Measurements from ENCODE around the gene RNF115. TPM values are rescaled to one million over a fixed set of nuclear protein-coding genes. Genes with fewer than 3 reads are reported as not detected.
"Not testable (repeated sequence)": the region's sequence is repeated elsewhere in the genome, so short reads cannot be mapped to it uniquely, and the experiment has no call there.

Gene RNF115
- total RNA-seq, 6 donors from 2014 or later, result 10.7 to 32.0 (median 19.0) TPM

DNA sequence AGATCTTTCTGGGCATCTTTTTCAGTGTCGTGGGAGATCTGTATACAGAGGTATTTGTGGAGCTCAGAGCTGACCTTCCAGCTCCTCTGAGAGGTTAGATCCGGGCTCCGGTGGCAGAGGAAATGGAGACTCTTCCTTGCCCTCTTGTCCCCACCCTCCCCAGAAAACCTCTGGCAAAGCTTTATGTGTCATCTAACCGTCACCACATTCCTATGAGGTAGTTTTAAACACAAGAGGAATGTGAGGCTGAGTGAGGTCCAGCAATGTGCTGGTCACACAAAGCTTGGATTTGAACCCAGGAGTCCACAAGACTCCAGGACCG is 103.4 kb downstream of the RNF115 start:
- H3K27me3 ChIP-seq, result no peaks in the 10 kb centered on the region
- TF ChIP-seq, protein P1, sequence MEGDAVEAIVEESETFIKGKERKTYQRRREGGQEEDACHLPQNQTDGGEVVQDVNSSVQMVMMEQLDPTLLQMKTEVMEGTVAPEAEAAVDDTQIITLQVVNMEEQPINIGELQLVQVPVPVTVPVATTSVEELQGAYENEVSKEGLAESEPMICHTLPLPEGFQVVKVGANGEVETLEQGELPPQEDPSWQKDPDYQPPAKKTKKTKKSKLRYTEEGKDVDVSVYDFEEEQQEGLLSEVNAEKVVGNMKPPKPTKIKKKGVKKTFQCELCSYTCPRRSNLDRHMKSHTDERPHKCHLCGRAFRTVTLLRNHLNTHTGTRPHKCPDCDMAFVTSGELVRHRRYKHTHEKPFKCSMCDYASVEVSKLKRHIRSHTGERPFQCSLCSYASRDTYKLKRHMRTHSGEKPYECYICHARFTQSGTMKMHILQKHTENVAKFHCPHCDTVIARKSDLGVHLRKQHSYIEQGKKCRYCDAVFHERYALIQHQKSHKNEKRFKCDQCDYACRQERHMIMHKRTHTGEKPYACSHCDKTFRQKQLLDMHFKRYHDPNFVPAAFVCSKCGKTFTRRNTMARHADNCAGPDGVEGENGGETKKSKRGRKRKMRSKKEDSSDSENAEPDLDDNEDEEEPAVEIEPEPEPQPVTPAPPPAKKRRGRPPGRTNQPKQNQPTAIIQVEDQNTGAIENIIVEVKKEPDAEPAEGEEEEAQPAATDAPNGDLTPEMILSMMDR (IDR thresholded peaks at IDR 0.05), result no peak
- no peak for TF ChIP-seq EP300 (IDR thresholded peaks at IDR 0.05)
- no peak for TF ChIP-seq POLR2A (IDR thresholded peaks at IDR 0.05)
- no peak for TF ChIP-seq POLR2AphosphoS5 (IDR thresholded peaks at IDR 0.05)
- H3K27ac ChIP-seq, result no peak overlapping the region
- H3K4me3 ChIP-seq, result peak overlapping the region in 2 of 4 donors; percentile 10 to 21
- H3K36me3 ChIP-seq, result no peaks in the 10 kb centered on the region
- no peaks in the 10 kb centered on the region for H3K9me3 ChIP-seq
- DNase-seq, result no peak
- H3K4me1 ChIP-seq, result peaks cover 8 to 12% (median 10%) of the 10 kb centered on the region in 4 donors
- ATAC-seq (ENCODE audit: low FRiP score in 2 of 2), result peak; percentile 8 to 18
- 38 to 45% methylated on average over 4 to 5 of the region's 5 CpGs for WGBS, 2 donors

DNA sequence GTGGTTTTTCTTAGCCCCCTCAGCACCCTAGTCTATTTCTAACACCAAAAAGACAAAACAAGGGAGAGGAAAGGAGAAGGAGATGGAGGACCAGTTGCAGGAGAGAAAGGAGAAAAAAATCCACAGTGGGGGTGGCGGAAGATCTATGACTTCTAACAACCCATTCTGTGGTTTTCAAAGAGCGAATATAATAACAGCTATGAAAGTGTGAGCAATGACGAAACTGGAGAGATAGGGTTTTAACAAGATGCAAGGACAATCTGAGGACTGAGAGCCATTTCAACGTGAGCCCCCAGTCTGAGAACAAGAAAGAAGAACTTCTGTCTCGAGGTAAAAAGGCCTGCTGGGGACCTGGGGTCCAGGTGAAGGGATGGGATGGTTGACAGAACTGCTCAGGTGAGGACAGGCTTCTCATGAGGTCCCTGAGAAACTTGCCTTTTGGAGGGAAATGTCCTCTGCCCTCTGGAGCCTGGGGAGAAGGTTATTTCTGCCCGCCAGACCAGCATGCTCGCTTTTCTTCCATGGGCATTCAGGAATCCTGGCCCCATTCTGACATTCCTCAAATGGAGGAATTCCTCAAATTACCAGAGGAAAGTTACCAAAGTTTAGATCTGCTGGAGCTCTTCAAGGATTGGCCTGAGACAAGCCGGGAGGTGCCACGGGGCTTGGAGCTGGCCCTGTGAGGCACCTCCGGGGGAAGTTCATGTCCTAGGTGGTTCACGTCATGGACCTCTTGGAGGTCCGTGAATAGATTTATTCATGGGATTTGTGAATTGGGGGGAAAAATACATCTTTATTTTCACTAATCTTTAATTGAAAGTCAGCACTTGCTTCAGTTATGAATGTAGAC is 104.4 kb downstream of the RNF115 start, which contains the start of gene CD160:
CD160 (plus strand) TSS at position 270 of the 850 bp plus-strand sequence. CDS start 8,829 bp downstream, outside the sequence.
- TF ChIP-seq, protein P1 (IDR thresholded peaks at IDR 0.05), result no peak
- TF ChIP-seq POLR2A (IDR thresholded peaks at IDR 0.05) (no peak), EP300 (IDR thresholded peaks at IDR 0.05) (no peak), POLR2AphosphoS5 (IDR thresholded peaks at IDR 0.05) (no peak)
- Histone ChIP-seq H3K36me3 (no peaks in the 10 kb centered on the region), H3K27ac (no peak within 1 kb of the TSS), H3K27me3 (no peaks in the 10 kb centered on the region), H3K4me3 (no peak within 1 kb of the TSS), H3K4me1 (peaks cover 8 to 12% (median 10%) of the 10 kb centered on the region in 4 donors), H3K9me3 (no peaks in the 10 kb centered on the region)
- DNase-seq, result no peak
- ATAC-seq (ENCODE audit: low FRiP score in 2 of 2), result no peak
- WGBS, 2 donors, result 77 to 85% methylated on average over 11 to 12 of the region's 12 CpGs

GRCh38 chr1:145718465-145718864 is 105.4 kb downstream of the RNF115 start:
- not testable (repeated sequence) for DNase-seq; H3K27me3 ChIP-seq; H3K9me3 ChIP-seq; H3K36me3 ChIP-seq; H3K27ac ChIP-seq; H3K4me3 ChIP-seq; ATAC-seq (ENCODE audit: low FRiP score in 2 of 2)
- H3K4me1 ChIP-seq, result peaks cover 8 to 12% (median 10%) of the 10 kb centered on the region in 4 donors
- WGBS, 2 donors, result 90 to 91% methylated on average over 5 of the region's 5 CpGs

- TF ChIP-seq, protein P1 (IDR thresholded peaks at IDR 0.05), result no peak
- TF ChIP-seq POLR2A (IDR thresholded peaks at IDR 0.05) (no peak), EP300 (IDR thresholded peaks at IDR 0.05) (no peak), POLR2AphosphoS5 (IDR thresholded peaks at IDR 0.05) (no peak)
- Histone ChIP-seq H3K36me3 (no peaks in the 10 kb centered on the region), H3K4me1 (peaks cover 8 to 12% (median 10%) of the 10 kb centered on the region in 4 donors), H3K27me3 (no peaks in the 10 kb centered on the region), H3K27ac (no peak overlapping the region), H3K9me3 (no peaks in the 10 kb centered on the region), H3K4me3 (no peak overlapping the region)
- 50 to 65% methylated on average over 1 of the region's 1 CpG for WGBS, 2 donors
- ATAC-seq (ENCODE audit: low FRiP score in 2 of 2), result no peak
- DNase-seq, result no peak
Observed at GRCh38 chr1:145717833-145718232, 106.1 kb downstream of the RNF115 start.

DNA sequence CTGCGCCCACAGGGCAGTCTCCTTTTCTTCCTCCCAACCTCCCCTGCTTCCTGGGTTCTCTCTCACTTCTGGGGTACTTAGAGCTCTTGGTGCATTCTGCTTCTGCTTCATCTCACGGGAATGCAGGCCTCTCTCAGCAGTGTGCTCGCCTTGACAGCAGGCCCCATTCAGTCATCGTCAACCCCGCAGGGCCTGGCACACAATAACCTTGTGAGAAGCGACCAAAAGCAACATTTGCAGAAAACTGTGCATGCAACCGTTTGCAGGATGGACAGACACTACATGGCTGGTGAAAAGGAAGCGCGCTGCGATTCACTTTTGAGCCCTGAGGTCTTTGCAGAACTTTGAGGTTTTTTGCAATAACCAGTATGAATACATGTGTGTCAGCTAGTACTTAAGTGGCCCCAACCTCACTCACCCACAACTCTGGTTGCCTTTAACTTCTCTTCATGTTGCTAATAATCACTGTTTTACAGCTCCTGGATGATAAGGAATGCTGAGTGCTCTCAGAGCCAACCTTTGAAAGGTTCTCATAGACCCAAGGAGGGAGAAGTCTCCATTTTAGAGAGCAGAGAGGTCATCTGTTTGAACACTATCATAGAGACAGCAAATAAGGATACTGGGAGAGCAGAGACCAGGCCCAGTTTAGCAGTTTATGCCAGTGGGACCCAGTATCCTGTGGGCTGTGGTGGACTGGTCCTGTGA is 107.1 kb downstream of the RNF115 start:
- Histone ChIP-seq H3K36me3 (no peaks in the 10 kb centered on the region), H3K27ac (no peak overlapping the region), H3K27me3 (no peaks in the 10 kb centered on the region), H3K9me3 (no peaks in the 10 kb centered on the region), H3K4me1 (peaks cover 8 to 12% (median 10%) of the 10 kb centered on the region in 4 donors), H3K4me3 (no peak overlapping the region)
- ATAC-seq (ENCODE audit: low FRiP score in 2 of 2) (no peak), DNase-seq (no peak)
- TF ChIP-seq, protein P1 (IDR thresholded peaks at IDR 0.05), result no peak
- no peak for TF ChIP-seq POLR2A (IDR thresholded peaks at IDR 0.05)
- no peak for TF ChIP-seq EP300 (IDR thresholded peaks at IDR 0.05)
- no peak for TF ChIP-seq POLR2AphosphoS5 (IDR thresholded peaks at IDR 0.05)
- 70 to 79% methylated on average over 10 of the region's 10 CpGs for WGBS, 2 donors
